Activated T-cell treated with anti-CD3 and anti-CD28 coated beads for 1 hour (primary cell): ENCODE results near the gene SSTR3.
"Not testable (repeated sequence)": the region's sequence is repeated elsewhere in the genome, so short reads cannot be mapped to it uniquely, and the experiment has no call there.

Experiments used
- DNase-seq: peaks from one replicate; pipeline ENCODE4 v3.0.0-alpha.2; 2020; ENCODE audit warnings: low read depth

The SSTR3 gene

GRCh38 chr22:37242395-37242918 is 30.2 kb upstream of the SSTR3 start:
- DNase-seq: peak; percentile 83

DNA sequence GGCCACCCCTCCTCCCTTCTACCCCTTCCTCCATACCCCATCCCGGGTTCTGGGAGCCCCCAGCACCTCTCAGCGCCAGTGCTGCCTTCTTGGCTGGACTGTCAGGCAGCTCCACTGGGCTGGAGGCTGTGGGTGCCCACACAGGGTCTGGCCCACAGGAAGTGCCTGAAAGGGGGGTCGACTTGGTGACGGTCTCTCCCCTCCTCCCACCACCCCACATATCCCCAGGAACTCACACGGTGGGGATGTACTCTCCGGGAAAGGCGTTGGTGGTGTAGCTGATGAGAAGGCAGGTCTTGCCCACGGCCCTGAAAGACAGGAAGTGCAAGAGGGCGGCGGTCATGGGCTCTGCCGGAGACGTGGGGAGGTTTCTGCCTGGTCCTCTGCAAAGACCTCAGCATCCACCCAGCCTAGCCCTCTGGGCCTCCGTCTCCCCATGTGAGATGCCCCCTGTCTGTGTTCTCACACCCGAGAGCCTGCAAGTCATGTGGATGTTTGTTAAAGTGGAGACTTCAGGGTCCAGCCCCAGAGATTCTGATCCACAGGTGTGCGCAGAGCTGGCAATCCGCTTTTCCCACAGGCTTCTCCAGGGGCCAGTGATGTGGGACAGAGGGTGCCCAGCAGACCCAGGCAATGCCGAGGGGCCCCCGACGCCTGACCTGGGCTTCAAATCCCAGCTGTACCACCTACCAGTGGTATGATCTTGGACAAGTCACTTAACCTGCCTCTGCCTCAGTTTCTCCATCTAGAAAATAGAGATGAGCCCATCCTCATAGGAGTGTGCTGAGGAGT is 29.3 kb upstream of the SSTR3 start:
- no peak for DNase-seq

DNA sequence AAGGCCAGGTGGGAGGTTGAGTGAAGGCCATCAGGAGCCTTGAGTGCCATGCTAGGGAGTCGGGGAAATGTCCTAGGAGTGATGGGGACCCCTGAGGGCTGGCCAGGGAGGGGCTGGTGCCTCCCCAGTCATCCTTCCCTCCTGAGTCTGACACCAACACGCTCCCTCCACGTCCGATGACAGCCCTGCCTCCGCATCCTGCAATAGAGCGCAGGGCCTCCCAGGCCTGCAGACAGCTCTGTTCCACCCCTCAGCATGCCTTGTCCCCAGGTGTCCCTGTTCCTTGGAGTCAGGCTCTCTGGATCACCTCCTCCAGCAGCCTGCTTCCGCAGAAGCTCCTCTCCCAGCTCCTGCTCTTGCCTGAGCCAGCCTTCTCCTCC is 28.7 kb upstream of the SSTR3 start:
- DNase-seq: no peak

DNA sequence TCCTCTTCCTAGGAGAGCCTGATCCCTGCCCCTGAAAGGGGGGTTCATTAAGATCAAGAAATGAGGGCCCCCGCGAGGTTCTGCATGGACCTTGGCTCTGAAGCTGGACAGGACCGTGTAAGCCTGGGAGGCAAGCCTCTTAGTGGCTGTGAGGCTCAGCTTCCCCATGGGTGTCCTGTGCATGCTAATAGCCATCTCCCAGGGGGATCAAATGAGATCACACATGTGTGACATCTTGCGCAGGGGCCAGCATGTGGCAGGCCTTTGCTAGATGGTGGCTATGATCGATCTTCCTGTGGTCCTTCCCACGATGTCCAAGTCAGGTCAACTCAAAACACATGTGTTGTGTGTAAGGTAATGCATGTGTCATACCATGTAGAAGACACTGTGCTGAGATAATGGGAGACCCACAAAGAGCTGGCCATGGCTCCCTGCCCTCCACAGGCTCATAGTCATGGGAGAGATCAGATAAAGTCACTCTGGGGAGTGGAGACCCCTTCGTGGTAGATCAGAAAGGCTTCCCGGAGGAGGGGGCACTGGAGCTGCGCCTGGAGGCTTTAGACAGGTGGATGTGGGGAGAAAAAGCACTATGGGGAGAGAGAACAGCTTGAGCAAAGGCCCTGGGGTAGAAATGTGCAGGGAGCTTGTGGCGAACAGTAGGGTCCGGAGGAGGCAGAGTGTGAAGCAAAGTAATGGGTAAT is 28.1 kb upstream of the SSTR3 start:
- DNase-seq: no peak

DNA sequence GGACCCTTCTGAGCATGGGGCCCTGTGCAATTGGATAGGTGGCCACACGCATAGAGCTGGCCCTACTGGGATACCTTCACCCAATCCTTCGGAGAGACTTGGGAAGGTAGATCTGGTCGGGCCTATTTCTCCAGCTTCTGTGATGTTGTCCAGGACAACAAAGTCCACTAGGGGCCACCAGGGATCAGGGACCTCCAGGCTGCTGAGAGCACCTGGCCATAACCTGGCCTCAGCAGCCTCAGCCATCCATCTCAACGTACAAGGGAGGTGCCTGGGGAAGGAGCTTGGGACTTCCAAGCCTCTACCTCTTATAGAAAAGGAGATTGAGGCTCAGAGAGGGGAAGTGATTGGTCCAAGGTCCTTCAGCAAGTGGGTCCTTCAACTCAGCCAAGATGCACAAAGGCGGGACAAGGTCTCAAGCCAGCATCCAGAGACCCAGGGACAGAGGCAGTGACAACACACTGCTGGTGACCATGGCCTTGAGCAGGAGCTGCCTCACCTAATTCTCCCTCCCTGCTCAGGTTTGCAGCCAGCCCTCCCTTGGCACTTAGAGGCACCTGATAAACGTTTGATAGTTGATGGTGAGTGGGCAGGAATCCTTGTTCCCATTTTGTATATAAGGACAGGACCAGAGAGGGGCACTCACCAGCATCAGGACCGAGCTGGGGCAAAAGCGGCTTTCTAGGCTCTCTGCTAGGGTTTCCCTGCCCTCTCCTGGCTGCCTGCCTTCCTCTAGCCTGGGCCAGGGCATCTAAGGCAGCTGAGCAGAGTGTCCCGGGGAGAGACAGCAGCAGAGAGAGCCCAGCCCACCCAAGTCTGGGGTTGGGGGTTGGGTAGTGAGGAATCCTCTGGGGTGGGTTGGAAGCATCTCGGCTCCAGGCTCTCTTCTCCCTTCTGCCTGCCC is 27.3 kb upstream of the SSTR3 start:
- DNase-seq: no peak

GRCh38 chr22:37237371-37238268 is 25.3 kb upstream of the SSTR3 start:
- no peak for DNase-seq

DNA sequence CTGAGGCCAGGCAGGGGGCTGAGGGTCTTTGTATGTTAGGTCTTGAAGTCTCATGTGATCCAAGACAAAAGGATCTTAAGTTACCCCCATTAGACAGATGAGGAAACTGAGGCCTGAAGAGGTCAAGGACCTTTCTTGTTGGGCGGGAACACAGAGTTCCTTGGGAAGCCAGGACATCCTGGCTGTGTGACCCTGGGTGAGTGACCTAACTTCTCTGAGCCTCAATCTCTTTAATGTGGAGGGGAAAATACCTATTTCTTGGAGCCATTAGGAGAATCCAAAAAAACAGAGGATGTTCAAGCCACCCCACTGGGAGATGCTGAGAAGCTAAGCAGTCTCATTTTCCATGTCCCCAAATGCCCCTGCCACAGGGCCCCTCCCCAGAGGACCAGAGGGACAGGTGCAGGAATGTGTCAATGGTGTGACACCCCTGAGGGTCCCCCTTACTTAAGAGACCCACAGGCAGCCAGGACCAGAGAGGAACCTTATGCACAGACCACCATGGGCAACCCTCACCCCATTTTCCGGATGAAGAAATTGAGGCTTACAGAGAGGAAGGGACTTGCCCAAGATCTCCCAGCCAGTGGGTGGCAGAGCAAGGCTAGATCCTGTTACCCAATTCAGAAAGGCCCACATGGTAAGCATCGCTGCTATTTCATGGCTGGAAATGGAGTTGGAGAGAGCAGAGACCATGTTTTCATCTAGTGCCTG is 23.8 kb upstream of the SSTR3 start:
- no peak for DNase-seq

DNA sequence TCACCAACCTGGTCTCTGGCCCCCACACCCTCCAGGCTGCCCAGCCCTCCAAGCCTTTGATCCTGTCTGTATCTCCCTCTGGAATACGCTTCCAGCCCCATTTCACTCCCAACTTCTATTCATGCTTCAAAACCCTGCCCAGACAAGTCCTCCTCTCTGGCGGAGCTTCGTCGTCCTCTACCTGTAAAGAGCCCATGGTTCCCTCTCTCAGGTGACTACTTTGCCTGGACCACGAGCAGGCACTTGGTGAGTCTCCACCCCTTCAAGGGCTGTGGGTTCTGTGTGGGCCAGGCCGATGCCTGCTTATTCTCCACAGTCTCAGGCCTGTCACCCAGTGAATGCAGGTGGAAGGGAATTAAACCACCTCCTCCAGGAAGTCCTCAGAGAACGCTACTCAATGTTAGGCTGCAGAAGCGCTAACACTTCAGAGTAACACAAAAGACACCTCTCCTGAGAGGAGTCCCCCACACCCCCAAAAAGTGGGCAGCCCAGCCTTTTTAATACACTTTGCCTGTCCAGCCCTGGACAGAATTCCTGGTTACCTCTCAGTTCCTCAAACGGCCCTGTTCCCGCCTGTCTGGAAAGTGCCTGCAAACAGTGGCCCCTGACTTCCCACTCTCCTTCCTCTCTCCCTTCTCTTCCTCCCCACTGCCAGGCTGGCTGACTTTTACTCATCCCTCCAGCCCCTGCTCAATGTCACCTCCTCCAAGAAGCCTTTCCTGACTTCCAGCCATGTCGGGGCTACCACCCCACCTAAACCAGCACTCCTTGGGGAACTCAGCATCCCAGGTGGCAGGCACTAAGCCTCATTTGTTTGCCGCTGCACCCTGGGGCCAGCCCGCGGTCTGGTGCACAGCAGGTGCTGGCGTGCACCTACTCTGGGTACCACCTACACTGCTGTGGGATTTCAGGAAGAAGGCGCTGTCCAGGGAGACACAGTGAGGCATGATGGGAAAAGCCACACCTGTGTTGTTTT is 22.7 kb upstream of the SSTR3 start:
- DNase-seq: no peak

DNA sequence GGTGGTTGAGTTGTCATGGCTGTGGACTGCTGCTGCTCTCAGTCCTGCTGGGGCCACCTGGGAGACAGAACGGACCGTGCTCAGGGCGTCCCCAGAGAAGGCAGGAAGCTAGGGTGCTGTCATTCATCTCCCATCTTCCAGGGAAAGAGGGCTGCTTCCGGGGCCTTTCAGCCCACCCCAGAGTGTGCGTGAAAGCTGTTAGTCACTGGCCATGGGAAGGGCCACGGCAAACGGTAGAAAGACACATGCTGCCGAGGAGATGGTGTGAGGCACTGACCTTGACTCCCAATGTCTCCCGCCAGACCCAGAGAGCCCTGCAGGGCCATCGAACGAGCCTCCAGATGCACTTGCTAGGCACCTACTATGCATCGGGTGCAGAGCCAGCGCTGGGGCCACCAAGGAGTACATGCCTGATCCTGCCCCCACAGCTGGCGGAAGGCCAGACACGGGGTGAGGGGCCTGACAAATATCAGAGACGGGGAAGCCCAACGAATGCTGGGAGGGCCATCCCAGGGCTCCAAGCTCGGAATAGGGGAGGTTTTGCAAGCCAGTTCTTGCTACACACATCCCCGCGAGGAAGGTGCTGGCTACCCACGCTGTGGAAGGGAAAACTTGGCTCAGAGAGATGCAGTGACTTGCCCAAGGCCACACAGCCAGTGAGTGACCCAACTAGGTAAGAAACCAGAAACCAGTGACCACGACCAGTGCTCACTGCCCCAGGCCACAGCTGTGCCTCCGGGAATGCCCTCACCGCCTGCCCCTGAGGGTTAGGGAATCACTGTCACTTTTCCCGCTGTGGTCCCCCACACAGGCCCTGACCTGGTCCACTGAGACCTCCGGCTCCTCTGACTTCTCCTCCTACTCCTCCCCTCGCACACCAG is 21.7 kb upstream of the SSTR3 start:
- DNase-seq: no peak

DNA sequence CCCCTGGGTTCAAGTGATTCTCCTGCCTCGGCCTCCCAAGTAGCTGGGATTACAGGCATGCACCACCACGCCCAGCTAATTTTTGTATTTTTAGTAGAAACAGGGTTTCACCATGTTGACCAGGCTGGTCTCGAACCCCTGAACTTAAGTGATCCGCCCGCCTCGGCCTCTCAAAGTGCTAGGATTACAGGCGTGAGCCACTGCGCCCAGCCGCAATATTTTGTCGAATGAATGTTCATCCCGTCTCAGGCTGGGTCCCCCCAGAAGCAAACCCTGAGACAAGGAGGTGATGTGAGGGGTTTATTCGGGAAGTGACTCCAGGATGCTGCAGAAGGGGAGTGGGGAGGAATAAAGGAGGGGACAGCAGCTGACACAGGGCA is 21.1 kb upstream of the SSTR3 start:
- DNase-seq: not testable (repeated sequence)

- no peak for DNase-seq
These were observed 20.1 kb upstream of the SSTR3 start for GRCh38 chr22:37232140-37232998.

- no peak for DNase-seq
These were observed 19.3 kb upstream of the SSTR3 start for GRCh38 chr22:37231406-37232139.

DNA sequence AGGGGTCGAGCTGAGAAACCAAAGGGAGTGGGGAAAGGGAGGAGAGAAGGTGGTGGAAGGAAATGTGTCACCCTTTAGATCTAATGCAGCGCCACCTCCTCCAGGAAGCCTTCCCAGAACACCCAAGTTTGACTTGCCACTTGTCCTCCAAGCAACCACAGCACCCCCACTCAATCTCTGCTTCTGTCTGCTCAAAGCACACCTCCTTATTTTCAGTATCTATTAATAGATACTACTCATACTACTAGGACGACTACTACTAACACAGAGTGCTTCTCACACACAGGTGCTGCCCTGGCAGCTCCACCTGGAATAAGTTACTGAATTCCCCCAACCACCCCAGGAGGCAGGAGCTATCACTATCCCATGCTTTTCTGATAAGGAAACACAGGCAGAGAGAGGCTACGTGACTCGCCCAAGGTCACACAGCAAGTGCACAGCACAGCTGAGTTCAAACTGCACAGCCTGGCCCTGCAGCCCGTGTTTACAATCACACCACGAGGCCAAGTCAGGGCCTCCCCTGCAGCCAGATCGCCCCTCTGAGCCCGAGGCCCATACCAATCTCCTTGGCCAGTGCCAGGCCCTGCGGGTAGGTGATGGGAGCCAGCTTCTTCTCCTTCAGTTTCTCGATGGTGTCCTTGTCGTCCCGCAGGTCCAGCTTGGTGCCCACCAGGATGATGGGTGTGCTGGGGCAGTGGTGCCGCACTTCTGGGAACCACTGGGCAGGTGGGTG is 18.6 kb upstream of the SSTR3 start:
- DNase-seq: no peak

DNA sequence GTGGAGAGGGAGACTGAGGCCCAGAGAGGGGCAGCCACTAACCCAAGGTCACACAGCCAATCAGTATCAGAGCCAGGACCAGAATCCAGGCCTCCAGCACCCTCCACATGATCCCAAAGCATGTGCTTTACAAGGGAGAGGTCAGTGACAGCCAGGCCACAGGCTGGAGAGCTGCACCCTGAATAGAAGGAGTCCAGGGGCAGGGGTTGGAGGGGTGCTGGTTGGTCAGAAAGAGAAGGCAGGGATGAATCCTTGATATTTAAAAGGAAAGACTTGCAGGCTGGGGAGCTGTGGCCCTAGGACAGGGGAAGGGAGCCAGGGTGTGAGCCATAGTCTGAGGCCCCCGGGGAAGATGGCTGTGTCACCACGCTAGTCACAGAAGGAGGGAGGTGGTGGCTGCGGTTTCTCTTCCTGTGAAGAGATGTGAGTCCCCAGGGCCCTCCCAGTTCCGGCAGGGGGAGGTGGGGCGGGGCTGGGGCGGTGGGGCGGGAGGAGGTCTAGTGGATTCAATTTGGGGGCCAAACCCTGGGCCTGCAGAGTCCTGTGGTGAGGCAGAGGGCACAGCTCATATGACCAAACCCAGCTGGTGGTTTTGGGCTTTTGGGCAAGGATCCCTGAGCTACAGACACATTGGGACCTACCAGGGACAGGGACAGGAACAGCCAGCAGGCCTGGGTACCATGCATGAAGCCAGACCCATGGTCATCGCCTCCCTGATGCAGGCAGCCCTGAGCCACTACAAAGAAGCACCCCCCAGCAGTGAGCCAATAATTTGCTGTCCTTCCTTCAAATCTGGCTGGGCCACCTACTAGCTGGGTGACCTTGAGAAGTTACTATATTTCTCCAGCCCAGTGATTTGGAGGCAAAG is 17.8 kb upstream of the SSTR3 start:
- peak; percentile 82 for DNase-seq
